Body of pancreas (tissue), 4 donors: ENCODE data around the gene PHAF1. TPM values are rescaled to one million over a fixed set of nuclear protein-coding genes. Genes with fewer than 3 reads are reported as not detected.
A peak's percentile ranks its signal among the peaks of the same experiment; 100 is the strongest.

Experiments used
- ATAC-seq: fragments of 150-250 bp; one replicate; pipeline ENCODE4 v1.9.1; 2016
- DNase-seq, 4 donors: peaks; one replicate each; pipeline ENCODE4 v3.0.0-alpha.2; 2019
- H3K27ac ChIP-seq, 4 donors: fragments of 200-600 bp; sonication (generic); 1 replicate in 3 of 4; 2 replicates in 1 of 4; pipeline versions ENCODE4 v1.5.1 to v1.6.1; 2016 to 2019; ENCODE audit warnings: mild to moderate bottlenecking in 1 of 4, mixed read lengths in 1 of 4, moderate library complexity in 1 of 4
- H3K27me3 ChIP-seq, 2 donors: fragments of 200-600 bp; sonication (generic); one replicate each; pipeline ENCODE4 v1.6.0; 2016; ENCODE audit warnings: mild to moderate bottlenecking in 1 of 2
- H3K36me3 ChIP-seq, 2 donors: fragments of 200-600 bp; sonication (generic); replicated peaks in 1 of 2; 2 replicates each; pipeline ENCODE4 v1.5.1; 2016; ENCODE audit warnings: low read depth in 2 of 2; ENCODE audit not compliant: insufficient read depth in 1 of 2
- H3K4me1 ChIP-seq: fragments of 200-600 bp; sonication (generic); one replicate; pipeline ENCODE4 v1.6.0; 2016
- H3K4me3 ChIP-seq, 2 donors: fragments of 200-600 bp; sonication (generic); 1 replicate in 1 of 2; 2 replicates in 1 of 2; pipeline ENCODE4 v1.5.1; 2016 to 2019
- H3K9me3 ChIP-seq, 3 donors: fragments of 200-600 bp; sonication (generic); 1 replicate in 2 of 3; 2 replicates in 1 of 3; pipeline ENCODE4 v1.5.1; 2016
- CTCF ChIP-seq, 7 experiments: fragments of 450-650 bp in 4 of 7; fragments of 200-600 bp in 3 of 7; sonication (generic) in 3 of 7; IDR thresholded peaks; one replicate each; pipeline ENCODE4 v1.5.1; 2016 to 2019; ENCODE audit warnings: antibody characterized with exemption in 7 of 7
- POLR2A ChIP-seq, 3 donors: fragments of 450-650 bp; IDR thresholded peaks; one replicate each; pipeline ENCODE4 v1.6.1; 2016; ENCODE audit warnings: antibody characterized with exemption in 3 of 3, mild to moderate bottlenecking in 2 of 3
- WGBS, 2 donors: methylation state at CpG; one replicate each; pipeline ENCODE4 v1.1.5; 2017; 5-methylcytosine and 5-hydroxymethylcytosine counted together
- intact Hi-C: fragments of 100-400 bp; cut with DNase I; formaldehyde crosslinking; loops from one replicate; pipeline ENCODE4 v1.15.1; 2023
- total RNA-seq, 2 donors: library from RNA; depleted of rRNA; stranded (reverse); fragments of >200 nt; gene quantifications; one replicate each; pipeline ENCODE4 v1.1.0, GENCODE V29; 2016

The PHAF1 gene
- total RNA-seq, 2 donors from 2014 or later = 7.8 to 18.5 TPM

DNA sequence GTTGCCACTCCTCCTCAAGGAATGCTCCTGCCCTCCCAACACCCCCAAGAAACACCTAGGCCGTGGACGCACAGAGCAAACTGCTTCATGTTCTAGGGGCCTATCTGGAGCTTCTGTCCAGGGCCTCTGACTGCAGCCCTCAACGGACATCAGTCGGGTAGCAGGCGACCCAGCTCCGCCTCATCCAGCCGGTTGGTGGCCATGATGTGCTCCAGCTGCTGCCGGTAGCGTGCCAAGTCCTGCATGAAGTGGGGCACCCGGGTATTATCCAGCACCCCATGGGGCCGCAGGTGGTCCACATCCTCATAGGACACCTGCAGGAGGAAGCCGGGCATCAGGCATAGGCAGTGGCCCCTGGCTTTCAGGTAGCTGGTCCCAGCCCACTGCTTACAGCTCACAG, 66.9 kb downstream of the PHAF1 start:
- ATAC-seq (no peak), DNase-seq (no peak)
- intact Hi-C loops = no loop called here

DNA sequence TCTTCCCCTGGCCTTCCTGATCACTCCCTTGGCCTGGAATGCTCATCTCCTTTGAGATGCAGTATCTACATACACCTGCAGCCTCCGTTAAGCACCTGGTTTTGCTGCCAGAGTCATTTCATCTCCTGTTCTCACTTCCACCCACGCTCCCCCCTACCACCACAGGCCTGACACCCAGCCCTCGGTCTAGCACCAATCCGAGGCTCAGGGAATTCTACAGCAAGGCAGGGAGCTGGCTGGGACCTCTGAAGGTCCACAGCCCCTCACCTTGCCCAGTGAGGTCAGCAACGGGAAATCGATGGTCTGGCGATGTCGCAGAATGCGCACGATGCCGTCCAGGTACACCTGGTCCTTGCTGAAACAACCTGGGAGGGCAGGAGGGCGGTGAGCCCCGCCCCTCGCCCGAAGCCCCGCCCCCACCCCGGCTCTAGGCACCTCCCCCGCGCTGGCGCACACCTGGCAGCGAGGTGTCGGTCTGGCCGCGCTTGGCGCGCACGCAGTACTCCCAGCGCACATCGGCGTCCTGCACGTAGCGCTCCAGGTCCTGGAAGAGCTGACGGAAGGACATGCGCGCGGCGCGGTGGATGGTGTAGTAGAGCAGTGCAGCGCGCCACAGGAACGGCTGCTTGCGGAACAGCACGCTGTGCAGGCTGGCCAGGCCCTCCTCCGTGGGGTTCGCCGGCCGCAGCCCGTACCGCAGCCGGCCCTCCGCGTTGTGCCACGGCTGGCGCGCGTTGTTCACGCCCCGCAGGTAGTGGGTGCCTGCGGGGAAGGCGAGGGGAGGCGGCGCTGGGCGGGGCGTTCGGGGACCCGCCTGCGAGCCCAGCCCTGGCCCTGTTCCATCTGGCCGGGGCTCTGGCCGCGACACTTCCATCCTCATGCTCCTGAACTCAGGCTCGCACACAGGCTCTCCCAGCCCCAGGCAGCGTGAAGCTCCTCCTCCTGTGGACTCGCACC, 68.3 kb downstream of the PHAF1 start:
- DNase-seq (peak; percentile 92 to 96 (median 94)), ATAC-seq (peak; percentile 85)
- H3K4me3 ChIP-seq = no peak overlapping the region
- TF ChIP-seq POLR2A (IDR thresholded peaks at IDR 0.05) (peak; percentile 61 to 77 (median 73)), CTCF (IDR thresholded peaks at IDR 0.05) (peak in 4 of 7 experiments; percentile 23 to 38 (median 36))
- intact Hi-C loops = no loop called here
- 2 to 10% methylated on average over 23 to 35 of the region's 73 CpGs for WGBS, 2 donors
- peaks cover 41% of the 10 kb centered on the region for H3K4me1 ChIP-seq
- no peaks in the 10 kb centered on the region for H3K27me3 ChIP-seq
- H3K36me3 ChIP-seq = no peaks in the 10 kb centered on the region
- H3K9me3 ChIP-seq = no peaks in the 10 kb centered on the region
- peak overlapping the region; percentile 86 to 94 (median 88) for H3K27ac ChIP-seq

More for the DNA sequence above, 66.9 kb downstream of the PHAF1 start:
- Histone ChIP-seq H3K27me3 (no peaks in the 10 kb centered on the region), H3K4me3 (no peak overlapping the region), H3K27ac (no peak overlapping the region), H3K9me3 (no peaks in the 10 kb centered on the region), H3K4me1 (peaks cover 40% of the 10 kb centered on the region), H3K36me3 (no peaks in the 10 kb centered on the region)
- 89 to 94% methylated on average over 9 to 11 of the region's 12 CpGs for WGBS, 2 donors
- TF ChIP-seq CTCF (IDR thresholded peaks at IDR 0.05) = no peak
- no peak for TF ChIP-seq POLR2A (IDR thresholded peaks at IDR 0.05)

- 92 to 100% methylated on average over 1 to 12 of the region's 13 CpGs for WGBS, 2 donors
- H3K36me3 ChIP-seq = no peaks in the 10 kb centered on the region
- H3K27ac ChIP-seq = no peak overlapping the region
- TF ChIP-seq CTCF (IDR thresholded peaks at IDR 0.05) = no peak
- no peak for TF ChIP-seq POLR2A (IDR thresholded peaks at IDR 0.05)
- intact Hi-C loops = loop anchor here (10.0 kb wide), 1 partner anchor 205 kb away; no protein-coding TSS in a partner anchor
- ATAC-seq (no peak), DNase-seq (no peak)
- H3K27me3 ChIP-seq = no peaks in the 10 kb centered on the region
- peaks cover 34% of the 10 kb centered on the region for H3K4me1 ChIP-seq
- H3K9me3 ChIP-seq = no peaks in the 10 kb centered on the region
- no peak overlapping the region for H3K4me3 ChIP-seq
Measured at GRCh38 chr16:67179421-67180080, 69.8 kb downstream of the PHAF1 start.

DNA sequence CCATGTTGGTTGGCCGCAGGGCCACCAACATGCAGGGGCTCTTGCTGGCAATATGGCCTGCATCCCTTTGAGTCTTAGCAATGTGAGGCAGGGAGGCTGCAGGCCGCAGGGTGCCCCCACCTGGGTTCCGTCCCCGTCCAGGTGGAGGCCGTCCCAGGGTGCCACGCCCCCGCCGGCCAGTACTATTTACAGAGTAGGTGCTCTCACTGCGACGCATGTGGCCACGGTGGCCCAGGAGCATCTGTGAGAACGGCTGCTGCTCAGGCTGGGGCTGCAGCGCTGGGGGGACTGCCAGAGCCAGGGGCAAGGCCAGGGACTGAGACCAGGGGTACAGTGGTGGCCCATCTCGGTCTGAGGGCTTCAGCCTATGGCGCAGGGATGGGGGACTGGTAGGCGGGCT, 70.4 kb downstream of the PHAF1 start:
- intact Hi-C loops = loop anchor here (10.0 kb wide), 1 partner anchor 205 kb away; no protein-coding TSS in a partner anchor
- no peaks in the 10 kb centered on the region for H3K36me3 ChIP-seq
- no peak for TF ChIP-seq POLR2A (IDR thresholded peaks at IDR 0.05)
- no peak for TF ChIP-seq CTCF (IDR thresholded peaks at IDR 0.05)
- no peaks in the 10 kb centered on the region for H3K9me3 ChIP-seq
- ATAC-seq (no peak), DNase-seq (no peak)
- H3K27ac ChIP-seq = no peak overlapping the region
- H3K4me3 ChIP-seq = no peak overlapping the region
- H3K27me3 ChIP-seq = no peaks in the 10 kb centered on the region
- H3K4me1 ChIP-seq = peaks cover 36% of the 10 kb centered on the region
- 87% methylated on average over 16 of the region's 16 CpGs; no CpG with 5 or more reads in 1 of the 2 donors for WGBS, 2 donors
